Diencephalon (tissue), 1 donor: ENCODE results near the gene TATDN3. TPM values are rescaled to one million over a fixed set of nuclear protein-coding genes. Genes with fewer than 3 reads are reported as not detected.

Experiments used
- small RNA-seq: library from RNA; depleted of rRNA; stranded (forward); fragments of <200 nt; gene quantifications from one replicate; pipeline ENCODE3, GENCODE V24; 2014
- total RNA-seq: library from RNA; depleted of rRNA; stranded (reverse); fragments of >200 nt; gene quantifications from one replicate; pipeline ENCODE4 v1.2.3, GENCODE V29; 2014

TATDN3 gene, protein sequence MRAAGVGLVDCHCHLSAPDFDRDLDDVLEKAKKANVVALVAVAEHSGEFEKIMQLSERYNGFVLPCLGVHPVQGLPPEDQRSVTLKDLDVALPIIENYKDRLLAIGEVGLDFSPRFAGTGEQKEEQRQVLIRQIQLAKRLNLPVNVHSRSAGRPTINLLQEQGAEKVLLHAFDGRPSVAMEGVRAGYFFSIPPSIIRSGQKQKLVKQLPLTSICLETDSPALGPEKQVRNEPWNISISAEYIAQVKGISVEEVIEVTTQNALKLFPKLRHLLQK
- 30.9 TPM for total RNA-seq

GRCh38 chr1:212791676-212792395, at the start of gene TATDN3, which contains the start of gene NSL1:
Gene TATDN3, plus strand, starts transcription at chr1:212791894. Its CDS starts 28 bp downstream, at chr1:212791922.
Gene NSL1, minus strand, starts transcription at chr1:212791777. Its CDS starts 14 bp downstream, at chr1:212791763.

GRCh38 chr1:212847549-212847948, 55.9 kb downstream of the TATDN3 start, which contains the start of gene SPATA45:
Gene SPATA45, minus strand, starts transcription at chr1:212847649. Its CDS starts 11,500 bp downstream, at chr1:212836149.

GRCh38 chr1:212857992-212858460, 66.3 kb downstream of the TATDN3 start, which contains the start of gene FLVCR1:
Gene FLVCR1, plus strand, starts transcription at chr1:212858275. Its CDS starts 178 bp downstream, at chr1:212858453.

Small RNA genes within 50 kb of the gene (small RNA-seq; reads per million reads assigned to genes)
- gene AC104333.1 (not detected), gene AC104333.2 (not detected)

Other genes with a start within 250 kb of the TATDN3 start
- 0.92 TPM for gene ATF3, start 183.1 kb upstream of the TATDN3 start, total RNA-seq
- 7.4 TPM for gene BATF3, start 92.1 kb upstream of the TATDN3 start, total RNA-seq
- 51.4 TPM for gene NSL1, start 117 bp upstream of the TATDN3 start, total RNA-seq
- 3.2 TPM for gene SPATA45, start 55.8 kb downstream of the TATDN3 start, total RNA-seq
- gene FLVCR1, start 66.4 kb downstream of the TATDN3 start, total RNA-seq, result 38.8 TPM
- gene VASH2, start 158.6 kb downstream of the TATDN3 start, total RNA-seq, result 17.8 TPM
- 70.6 TPM for gene ANGEL2, start 224.0 kb downstream of the TATDN3 start, total RNA-seq